Measurements from ENCODE around the gene CD52. TPM values are rescaled to one million over a fixed set of nuclear protein-coding genes. Genes with fewer than 3 reads are reported as not detected.
"Not testable (repeated sequence)": the region's sequence is repeated elsewhere in the genome, so short reads cannot be mapped to it uniquely, and the experiment has no call there.

Gene CD52
- total RNA-seq, 1 donor from 2014 or later = 541 TPM

GRCh38 chr1:26300578-26301275 lies 17.0 kb upstream of the CD52 start:
- ATAC-seq = no peak
- Histone ChIP-seq H3K27ac (no peak overlapping the region), H3K4me3 (no peak overlapping the region), H3K4me1 (peaks cover 13% of the 10 kb centered on the region), H3K36me3 (peaks cover 11% of the 10 kb centered on the region), H3K9me3 (no peaks in the 10 kb centered on the region), H3K27me3 (ENCODE audit: low read depth) (no peaks in the 10 kb centered on the region)
- TF ChIP-seq CTCF (IDR thresholded peaks at IDR 0.05) = no peak
- DNase-seq = no peak
- intact Hi-C loops (cut with DNase I) = no loop called here

- no peak overlapping the region for H3K4me3 ChIP-seq
- intact Hi-C loops (cut with DNase I) = no loop called here
- H3K9me3 ChIP-seq = no peaks in the 10 kb centered on the region
- DNase-seq (no peak), ATAC-seq (no peak)
- no peak overlapping the region for H3K27ac ChIP-seq
- H3K27me3 ChIP-seq (ENCODE audit: low read depth) = no peaks in the 10 kb centered on the region
- peaks cover 29% of the 10 kb centered on the region for H3K4me1 ChIP-seq
- H3K36me3 ChIP-seq = no peaks in the 10 kb centered on the region
- TF ChIP-seq CTCF (IDR thresholded peaks at IDR 0.05) = no peak
Measured at GRCh38 chr1:26302733-26303405, 14.9 kb upstream of the CD52 start.

GRCh38 chr1:26305667-26306289 lies 12.0 kb upstream of the CD52 start:
- Histone ChIP-seq H3K4me1 (peaks cover 26% of the 10 kb centered on the region), H3K9me3 (no peaks in the 10 kb centered on the region), H3K27ac (peak overlapping the region; percentile 80), H3K27me3 (ENCODE audit: low read depth) (no peaks in the 10 kb centered on the region), H3K4me3 (peak overlapping the region; percentile 80), H3K36me3 (no peaks in the 10 kb centered on the region)
- ATAC-seq (peak; percentile 1 to 6), DNase-seq (no peak)
- TF ChIP-seq CTCF (IDR thresholded peaks at IDR 0.05) = no peak
- intact Hi-C loops (cut with DNase I) = no loop called here

- ATAC-seq = peak; percentile 98 to 99
- Histone ChIP-seq H3K27ac (peak within 1 kb of the TSS; percentile 80), H3K4me3 (peak within 1 kb of the TSS; percentile 80), H3K4me1 (peaks cover 26% of the 10 kb centered on the region), H3K9me3 (no peaks in the 10 kb centered on the region), H3K36me3 (no peaks in the 10 kb centered on the region), H3K27me3 (ENCODE audit: low read depth) (no peaks in the 10 kb centered on the region)
- TF ChIP-seq CTCF (IDR thresholded peaks at IDR 0.05) = no peak
- intact Hi-C loops (cut with DNase I) = no loop called here
- peak; percentile 96 for DNase-seq
Measured at GRCh38 chr1:26306290-26307229, 11.2 kb upstream of the CD52 start, which contains the start of gene UBXN11. Gene UBXN11, minus strand, starts transcription at chr1:26306636. Its CDS starts 3,753 bp downstream, at chr1:26302883.

GRCh38 chr1:26307363-26307781 lies 10.4 kb upstream of the CD52 start:
- Histone ChIP-seq H3K36me3 (no peaks in the 10 kb centered on the region), H3K27ac (no peak overlapping the region), H3K4me1 (peaks cover 26% of the 10 kb centered on the region), H3K27me3 (ENCODE audit: low read depth) (no peaks in the 10 kb centered on the region), H3K4me3 (no peak overlapping the region), H3K9me3 (no peaks in the 10 kb centered on the region)
- TF ChIP-seq CTCF (IDR thresholded peaks at IDR 0.05) = no peak
- ATAC-seq (no peak), DNase-seq (no peak)
- intact Hi-C loops (cut with DNase I) = no loop called here

GRCh38 chr1:26307966-26308899 lies 9.5 kb upstream of the CD52 start:
- H3K27me3 ChIP-seq (ENCODE audit: low read depth); DNase-seq; intact Hi-C loops (cut with DNase I); H3K36me3 ChIP-seq; H3K9me3 ChIP-seq; H3K4me3 ChIP-seq; ATAC-seq: not testable (repeated sequence)
- peaks cover 26% of the 10 kb centered on the region for H3K4me1 ChIP-seq
- peak overlapping the region; percentile 65 for H3K27ac ChIP-seq
